ENCODE results near the gene SBF2.

Gene SBF2

GRCh38 chr11:9982127-9982795 is 311.8 kb downstream of the SBF2 start:
- no peaks in the 10 kb centered on the region for H3F3A ChIP-seq (ENCODE audit: insufficient read depth)
- no peak overlapping the region for H2AFZ ChIP-seq (ENCODE audit: low read depth, low read length, severe bottlenecking)
- H4K20me1 ChIP-seq (ENCODE audit: low read depth, low read length) = no peaks in the 10 kb centered on the region
- H3K27me3 ChIP-seq (ENCODE audit: low read length) = no peaks in the 10 kb centered on the region
- no peaks in the 10 kb centered on the region for H3K9me2 ChIP-seq (replicated peaks; ENCODE audit: insufficient read depth, low read length)
- H3K27ac ChIP-seq (ENCODE audit: low read depth, low read length) = no peak overlapping the region
- TF ChIP-seq EZH2phosphoT487 (conservative IDR thresholded peaks at IDR 0.05; ENCODE audit: low read length) (no peak), CTCF (IDR thresholded peaks at IDR 0.05; ENCODE audit: insufficient read depth, low read length, poor library complexity, severe bottlenecking) (no peak)
- no peaks in the 10 kb centered on the region for H3K36me3 ChIP-seq (ENCODE audit: low read length)
- no peak overlapping the region for H3K9ac ChIP-seq (ENCODE audit: low read length)
- H3K79me2 ChIP-seq (ENCODE audit: insufficient read depth, low read length) = no peaks in the 10 kb centered on the region
- H3K4me3 ChIP-seq (ENCODE audit: insufficient read depth, low read length, poor library complexity, severe bottlenecking) = no peak overlapping the region
- no peak overlapping the region for H3K4me2 ChIP-seq (ENCODE audit: low read depth, low read length, poor library complexity, severe bottlenecking)
- no peaks in the 10 kb centered on the region for H3K9me3 ChIP-seq (ENCODE audit: insufficient read depth, low read length)

GRCh38 chr11:9980931-9981330 is 313.1 kb downstream of the SBF2 start:
- TF ChIP-seq CTCF (IDR thresholded peaks at IDR 0.05; ENCODE audit: insufficient read depth, low read length, poor library complexity, severe bottlenecking) (no peak), EZH2phosphoT487 (conservative IDR thresholded peaks at IDR 0.05; ENCODE audit: low read length) (no peak)
- H3K27ac ChIP-seq (ENCODE audit: low read depth, low read length) = no peak overlapping the region
- H4K20me1 ChIP-seq (ENCODE audit: low read depth, low read length) = no peaks in the 10 kb centered on the region
- H3K9ac ChIP-seq (ENCODE audit: low read length) = no peak overlapping the region
- no peaks in the 10 kb centered on the region for H3F3A ChIP-seq (ENCODE audit: insufficient read depth)
- H3K4me2 ChIP-seq (ENCODE audit: low read depth, low read length, poor library complexity, severe bottlenecking) = no peak overlapping the region
- no peaks in the 10 kb centered on the region for H3K9me2 ChIP-seq (replicated peaks; ENCODE audit: insufficient read depth, low read length)
- H2AFZ ChIP-seq (ENCODE audit: low read depth, low read length, severe bottlenecking) = no peak overlapping the region
- no peaks in the 10 kb centered on the region for H3K79me2 ChIP-seq (ENCODE audit: insufficient read depth, low read length)
- H3K36me3 ChIP-seq (ENCODE audit: low read length) = no peaks in the 10 kb centered on the region
- no peak overlapping the region for H3K4me3 ChIP-seq (ENCODE audit: insufficient read depth, low read length, poor library complexity, severe bottlenecking)
- no peaks in the 10 kb centered on the region for H3K27me3 ChIP-seq (ENCODE audit: low read length)
- no peaks in the 10 kb centered on the region for H3K9me3 ChIP-seq (ENCODE audit: insufficient read depth, low read length)

GRCh38 chr11:9977554-9977953 is 316.5 kb downstream of the SBF2 start:
- TF ChIP-seq CTCF (IDR thresholded peaks at IDR 0.05; ENCODE audit: insufficient read depth, low read length, poor library complexity, severe bottlenecking) (no peak), EZH2phosphoT487 (conservative IDR thresholded peaks at IDR 0.05; ENCODE audit: low read length) (no peak)
- H4K20me1 ChIP-seq (ENCODE audit: low read depth, low read length) = no peaks in the 10 kb centered on the region
- no peaks in the 10 kb centered on the region for H3K36me3 ChIP-seq (ENCODE audit: low read length)
- no peak overlapping the region for H2AFZ ChIP-seq (ENCODE audit: low read depth, low read length, severe bottlenecking)
- H3K4me2 ChIP-seq (ENCODE audit: low read depth, low read length, poor library complexity, severe bottlenecking) = no peak overlapping the region
- no peak overlapping the region for H3K4me3 ChIP-seq (ENCODE audit: insufficient read depth, low read length, poor library complexity, severe bottlenecking)
- H3K27me3 ChIP-seq (ENCODE audit: low read length) = no peaks in the 10 kb centered on the region
- no peak overlapping the region for H3K27ac ChIP-seq (ENCODE audit: low read depth, low read length)
- no peak overlapping the region for H3K9ac ChIP-seq (ENCODE audit: low read length)
- no peaks in the 10 kb centered on the region for H3F3A ChIP-seq (ENCODE audit: insufficient read depth)
- no peaks in the 10 kb centered on the region for H3K9me2 ChIP-seq (replicated peaks; ENCODE audit: insufficient read depth, low read length)
- no peaks in the 10 kb centered on the region for H3K79me2 ChIP-seq (ENCODE audit: insufficient read depth, low read length)
- no peaks in the 10 kb centered on the region for H3K9me3 ChIP-seq (ENCODE audit: insufficient read depth, low read length)

All from SU-DHL-6 (cell line).